GM13976 (cell line): ENCODE data around the gene TSPAN15.
"Not testable (repeated sequence)": the region's sequence is repeated elsewhere in the genome, so short reads cannot be mapped to it uniquely, and the experiment has no call there.

Experiments
- DNase-seq: peaks from one replicate; pipeline ENCODE4 v3.0.0; 2012; ENCODE audit warnings: low spot score
- CTCF ChIP-seq: IDR thresholded peaks from 2 replicates; pipeline ENCODE4 v1.5.1; 2012; ENCODE audit warnings: borderline replicate concordance, mild to moderate bottlenecking; ENCODE audit not compliant: insufficient read depth; ENCODE audit errors: extremely low read depth, missing control alignments, control extremely low read depth
- in situ Hi-C: fragments of 300-500 bp; cut with MboI; formaldehyde crosslinking; loops from one replicate; pipeline ENCODE4 v1.12.0; 2022; ENCODE audit warnings: low sequenced_read_pairs, mixed read lengths, inconsistent platforms; ENCODE audit not compliant: unreplicated experiment

TSPAN15 gene

GRCh38 chr10:69515699-69516259, 64.5 kb downstream of the TSPAN15 start:
- peak; percentile 92 for TF ChIP-seq CTCF
- in situ Hi-C loops = loop anchor here (5.0 kb wide), 1 partner anchor 122 kb away; no protein-coding TSS in a partner anchor
- peak; percentile 84 for DNase-seq

- no peak for DNase-seq
- peak; percentile 4 for TF ChIP-seq CTCF
- in situ Hi-C loops = loop anchor here (5.0 kb wide), 1 partner anchor 121 kb away; no protein-coding TSS in a partner anchor
These were observed 65.1 kb downstream of the TSPAN15 start for GRCh38 chr10:69516316-69516715.

- in situ Hi-C loops = loop anchor here (5.0 kb wide), 1 partner anchor 121 kb away; no protein-coding TSS in a partner anchor
These were observed 65.5 kb downstream of the TSPAN15 start for GRCh38 chr10:69516796-69517195.

GRCh38 chr10:69517271-69517848, 66.1 kb downstream of the TSPAN15 start:
- DNase-seq = no peak
- no peak for TF ChIP-seq CTCF
- in situ Hi-C loops = loop anchor here (5.0 kb wide), 1 partner anchor 120 kb away; no protein-coding TSS in a partner anchor

More at GRCh38 chr10:69516796-69517195, 65.5 kb downstream of the TSPAN15 start:
- no peak for TF ChIP-seq CTCF
- no peak for DNase-seq

- no peak for DNase-seq
- in situ Hi-C loops = no loop called here
- TF ChIP-seq CTCF = no peak
These were observed 76.7 kb downstream of the TSPAN15 start for GRCh38 chr10:69527961-69528360.

- TF ChIP-seq CTCF = no peak
- in situ Hi-C loops = no loop called here
- DNase-seq = no peak
These were observed 82.4 kb downstream of the TSPAN15 start for GRCh38 chr10:69533658-69534057.

- in situ Hi-C loops, DNase-seq: not testable (repeated sequence)
These were observed 85.3 kb downstream of the TSPAN15 start for GRCh38 chr10:69536521-69536920.
